Common myeloid progenitor, CD34-positive (primary cell): ENCODE measurements around the gene LRP6.

Source experiments
- CTCF ChIA-PET: fragments of 350-600 bp; sonication (Branson Sonifier 250); formaldehyde crosslinking; loops from one replicate; lab custom pipeline; 2021; ENCODE audit warnings: antibody characterized with exemption; lab: Charles Lee
- POLR2A ChIA-PET: fragments of 350-600 bp; sonication (Branson Sonifier 250); formaldehyde crosslinking; loops from one replicate; lab custom pipeline; 2021; ENCODE audit warnings: antibody characterized with exemption; lab: Charles Lee
- DNase-seq, 3 donors: peaks; one replicate each; pipeline versions ENCODE4 v3.0.0 to v3.0.0-alpha.2; 2013
- H3K27ac ChIP-seq, 2 experiments: 1 replicate in 1 of 2; 2 replicates in 1 of 2; pipeline ENCODE4 v1.7.0; 2013; ENCODE audit warnings: inconsistent platforms in 2 of 2, low read length in 2 of 2, mild to moderate bottlenecking in 2 of 2, low read depth in 1 of 2, moderate library complexity in 1 of 2; ENCODE audit not compliant: severe bottlenecking in 2 of 2, insufficient read depth in 1 of 2, poor library complexity in 1 of 2
- H3K27me3 ChIP-seq, 5 experiments: replicated peaks in 2 of 5; 1 replicate in 3 of 5; 2 replicates in 2 of 5; pipeline versions ENCODE4 v1.6.1 to v1.7.0; 2013; ENCODE audit warnings: low read length in 4 of 5, mild to moderate bottlenecking in 2 of 5, moderate library complexity in 2 of 5, inconsistent platforms in 1 of 5; ENCODE audit not compliant: insufficient read depth in 5 of 5, control insufficient read depth in 4 of 5
- H3K36me3 ChIP-seq, 4 experiments: 1 replicate in 2 of 4; 2 replicates in 2 of 4; pipeline versions ENCODE4 v1.6.1 to v1.7.0; 2013; ENCODE audit warnings: low read length in 3 of 4, control low read depth in 1 of 4, mild to moderate bottlenecking in 1 of 4; ENCODE audit not compliant: control insufficient read depth in 4 of 4, insufficient read depth in 4 of 4
- H3K4me1 ChIP-seq, 4 experiments: 1 replicate in 3 of 4; 2 replicates in 1 of 4; pipeline versions ENCODE4 v1.6.1 to v1.7.1; 2013; ENCODE audit warnings: low read length in 3 of 4, mild to moderate bottlenecking in 3 of 4, control low read depth in 1 of 4, inconsistent platforms in 1 of 4, moderate library complexity in 1 of 4; ENCODE audit not compliant: control insufficient read depth in 4 of 4, insufficient read depth in 4 of 4; ENCODE audit errors: control extremely low read depth in 1 of 4
- H3K4me3 ChIP-seq, 7 experiments: 1 replicate in 4 of 7; 2 replicates in 3 of 7; pipeline versions ENCODE4 v1.5.1 to v1.7.0; 2013; ENCODE audit warnings: mild to moderate bottlenecking in 7 of 7, low read length in 6 of 7, moderate library complexity in 6 of 7, inconsistent platforms in 2 of 7, low read depth in 2 of 7, control low read depth in 1 of 7; ENCODE audit not compliant: insufficient read depth in 4 of 7, control insufficient read depth in 1 of 7; ENCODE audit errors: extremely low read depth in 1 of 7
- H3K9me3 ChIP-seq, 5 experiments: 1 replicate in 4 of 5; 2 replicates in 1 of 5; pipeline versions ENCODE4 v1.6.1 to v1.7.1; 2013; ENCODE audit warnings: low read length in 4 of 5, mild to moderate bottlenecking in 2 of 5, inconsistent platforms in 1 of 5, low read depth in 1 of 5, moderate library complexity in 1 of 5; ENCODE audit not compliant: control insufficient read depth in 4 of 5, insufficient read depth in 2 of 5; ENCODE audit errors: control extremely low read depth in 1 of 5
- WGBS: methylation state at CpG from one replicate; pipeline ENCODE4 v1.1.5; 2013; ENCODE audit not compliant: insufficient coverage; 5-methylcytosine and 5-hydroxymethylcytosine counted together

LRP6 gene

DNA sequence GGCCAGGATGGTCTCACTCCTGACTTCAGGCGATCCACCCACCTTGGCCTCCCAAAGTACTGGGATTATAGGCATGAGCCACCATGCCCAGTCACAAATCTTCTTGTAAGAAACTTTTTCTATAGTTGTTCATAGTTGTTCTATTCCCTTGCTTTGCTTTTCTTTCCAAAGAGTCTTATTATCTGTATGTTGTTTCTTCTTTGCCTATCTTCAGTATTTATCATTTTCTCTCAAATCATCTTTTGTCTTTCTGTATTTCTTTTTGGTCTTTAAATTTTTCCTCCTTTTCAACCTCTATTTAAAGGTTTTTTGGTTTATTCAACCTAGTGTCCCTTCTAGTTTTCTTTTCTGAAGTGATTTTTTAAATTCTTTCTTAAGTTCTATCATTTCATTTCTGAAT is 68.7 kb downstream of the LRP6 start:
- no peak overlapping the region for H3K4me3 ChIP-seq
- H3K4me1 ChIP-seq, result no peaks in the 10 kb centered on the region
- no peak overlapping the region for H3K27ac ChIP-seq
- POLR2A ChIA-PET, result no interaction called here
- 100% methylated on average over 1 of the region's 1 CpG for WGBS
- CTCF ChIA-PET, result no interaction called here
- H3K27me3 ChIP-seq, result no peaks in the 10 kb centered on the region
- peaks cover 0 to 24% (median 3%) of the 10 kb centered on the region in 5 experiments for H3K9me3 ChIP-seq
- peaks cover 3 to 9% (median 8%) of the 10 kb centered on the region in 4 experiments for H3K36me3 ChIP-seq
- no peak for DNase-seq

DNA sequence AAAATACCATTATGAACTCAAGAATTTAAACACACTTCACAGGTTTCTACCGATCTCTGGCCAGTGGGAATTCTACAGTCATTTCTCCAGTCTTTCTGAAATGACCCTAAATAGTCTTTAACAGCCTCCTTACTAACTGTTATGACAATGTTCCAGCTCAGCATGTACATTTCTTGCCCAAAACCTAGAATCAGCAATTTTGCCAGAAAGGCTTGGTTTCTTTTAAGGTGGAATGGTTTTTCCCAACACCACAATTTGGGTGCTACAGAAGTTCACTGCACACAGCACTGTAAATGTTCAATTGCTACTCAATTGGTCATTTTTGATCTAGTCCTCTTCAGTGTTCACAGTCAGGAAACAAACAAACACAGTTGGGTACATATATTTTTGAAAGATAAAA is 69.7 kb downstream of the LRP6 start:
- WGBS, result 50% methylated on average over 1 of the region's 1 CpG
- CTCF ChIA-PET, result no interaction called here
- POLR2A ChIA-PET, result no interaction called here

DNA sequence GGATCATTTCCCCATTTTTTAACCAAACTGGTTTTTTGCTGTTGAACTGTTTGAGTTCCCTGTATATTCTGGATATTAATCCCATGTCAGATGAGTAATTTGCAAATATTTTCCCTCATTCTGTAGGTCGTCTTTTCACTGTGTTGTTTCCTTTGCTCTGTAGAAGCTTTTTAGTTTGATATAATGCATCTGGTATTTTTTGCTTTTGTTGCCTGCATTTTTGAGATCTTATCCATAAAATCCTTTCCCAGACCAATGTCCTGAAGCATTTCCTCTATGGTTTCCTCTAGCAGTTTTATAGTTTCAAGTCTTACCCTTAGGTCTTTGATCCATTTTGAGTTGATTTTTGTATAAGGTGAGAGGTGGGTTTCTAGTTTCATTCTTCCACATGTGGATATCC is 71.3 kb downstream of the LRP6 start:
- no peaks in the 10 kb centered on the region for H3K27me3 ChIP-seq
- WGBS, result no CpG with 5 or more reads among the region's 1 CpG
- peaks cover 3 to 6% (median 5%) of the 10 kb centered on the region in 4 experiments for H3K36me3 ChIP-seq
- ChIA-PET CTCF (interaction anchor here (0.7 kb wide), 1 partner anchor 63 kb away, joined by 3 read pairs; no protein-coding TSS in a partner anchor), POLR2A (interaction anchor here (0.6 kb wide), 1 partner anchor 1772 kb away, joined by 7 read pairs; no protein-coding TSS in a partner anchor)
- no peaks in the 10 kb centered on the region for H3K4me1 ChIP-seq
- no peak for DNase-seq
- peaks cover 0 to 24% (median 3%) of the 10 kb centered on the region in 5 experiments for H3K9me3 ChIP-seq
- H3K4me3 ChIP-seq, result no peak overlapping the region
- H3K27ac ChIP-seq, result no peak overlapping the region

More for the DNA sequence above, 69.7 kb downstream of the LRP6 start:
- peaks cover 0 to 24% (median 3%) of the 10 kb centered on the region in 5 experiments for H3K9me3 ChIP-seq
- no peak for DNase-seq
- H3K4me3 ChIP-seq, result no peak overlapping the region
- H3K27me3 ChIP-seq, result no peaks in the 10 kb centered on the region
- H3K27ac ChIP-seq, result no peak overlapping the region
- no peaks in the 10 kb centered on the region for H3K4me1 ChIP-seq
- peaks cover 3 to 9% (median 8%) of the 10 kb centered on the region in 4 experiments for H3K36me3 ChIP-seq

DNA sequence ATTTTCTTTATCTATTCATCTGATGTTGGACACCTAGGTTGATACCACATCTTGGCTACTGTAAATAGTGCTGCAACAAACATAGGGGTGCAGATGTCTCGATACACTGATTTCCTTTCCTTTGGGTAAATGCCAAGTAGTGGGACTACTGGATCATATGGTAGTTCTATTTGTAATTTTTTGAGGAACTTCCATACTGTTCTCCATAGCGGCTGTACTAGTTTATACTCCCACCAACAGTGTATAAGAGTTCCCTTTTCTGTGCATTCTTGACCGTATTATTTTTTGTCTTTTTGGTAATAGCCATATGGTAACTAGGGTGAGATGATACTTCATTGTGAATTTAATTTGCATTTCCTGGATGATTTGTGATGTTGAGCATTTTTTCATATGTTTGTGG is 71.8 kb downstream of the LRP6 start:
- H3K27me3 ChIP-seq, result no peaks in the 10 kb centered on the region
- peaks cover 0 to 24% (median 3%) of the 10 kb centered on the region in 5 experiments for H3K9me3 ChIP-seq
- ChIA-PET CTCF (no interaction called here), POLR2A (no interaction called here)
- no peak overlapping the region for H3K27ac ChIP-seq
- no CpG with 5 or more reads among the region's 3 CpGs for WGBS
- H3K4me1 ChIP-seq, result no peaks in the 10 kb centered on the region
- DNase-seq, result no peak
- H3K36me3 ChIP-seq, result peaks cover 2 to 6% (median 3%) of the 10 kb centered on the region in 4 experiments
- H3K4me3 ChIP-seq, result no peak overlapping the region

DNA sequence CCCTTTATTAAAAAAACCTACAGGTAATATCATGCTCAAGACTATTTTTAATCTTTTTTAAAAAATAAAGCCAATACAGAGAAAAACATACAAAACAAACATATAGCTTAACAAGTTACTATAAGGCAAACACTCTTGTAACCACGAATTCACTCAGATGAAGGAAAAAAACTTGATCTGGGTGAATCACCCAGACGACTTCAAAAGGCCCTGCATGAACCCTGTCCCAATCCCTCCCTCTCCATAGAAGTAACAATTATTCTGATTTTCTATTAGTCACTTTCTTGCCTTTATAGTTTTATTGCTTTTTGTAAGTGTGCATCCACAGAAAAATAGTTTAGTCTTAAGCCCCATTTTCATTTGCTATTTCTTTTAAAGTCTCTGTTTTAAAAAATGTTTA is 72.6 kb downstream of the LRP6 start:
- H3K36me3 ChIP-seq, result peaks cover 0 to 4% (median 3%) of the 10 kb centered on the region in 4 experiments
- no peak for DNase-seq
- CTCF ChIA-PET, result no interaction called here
- H3K27me3 ChIP-seq, result no peaks in the 10 kb centered on the region
- peaks cover 0 to 24% (median 3%) of the 10 kb centered on the region in 5 experiments for H3K9me3 ChIP-seq
- H3K4me1 ChIP-seq, result no peaks in the 10 kb centered on the region
- POLR2A ChIA-PET, result no interaction called here
- WGBS, result 100% methylated on average over 1 of the region's 2 CpGs
- H3K27ac ChIP-seq, result no peak overlapping the region
- no peak overlapping the region for H3K4me3 ChIP-seq

DNA sequence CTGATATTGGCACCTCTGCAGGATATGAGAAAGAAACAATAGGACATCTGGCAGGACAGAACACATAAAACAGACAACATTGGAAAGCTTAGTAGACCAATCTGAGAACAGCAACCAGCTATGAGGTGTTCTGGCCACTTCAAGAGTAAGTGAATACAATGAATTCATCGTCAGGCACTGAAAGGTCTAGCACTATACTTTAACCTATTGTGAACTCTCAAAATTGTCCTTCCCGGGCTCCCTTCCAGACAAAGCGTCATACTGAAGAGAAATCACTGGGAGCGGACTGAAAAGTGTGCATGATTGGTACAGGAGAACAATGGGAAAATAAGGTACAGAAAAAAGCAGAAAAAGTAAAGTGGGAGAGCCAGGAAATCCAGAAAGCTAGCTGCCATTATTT is 75.8 kb downstream of the LRP6 start:
- 100% methylated on average over 3 of the region's 4 CpGs for WGBS
- Histone ChIP-seq H3K4me1 (no peaks in the 10 kb centered on the region), H3K4me3 (no peak overlapping the region), H3K9me3 (peaks cover 0 to 3% (median 0%) of the 10 kb centered on the region in 5 experiments), H3K27ac (no peak overlapping the region), H3K27me3 (no peaks in the 10 kb centered on the region), H3K36me3 (no peaks in the 10 kb centered on the region)
- ChIA-PET POLR2A (no interaction called here), CTCF (no interaction called here)
- no peak for DNase-seq

DNA sequence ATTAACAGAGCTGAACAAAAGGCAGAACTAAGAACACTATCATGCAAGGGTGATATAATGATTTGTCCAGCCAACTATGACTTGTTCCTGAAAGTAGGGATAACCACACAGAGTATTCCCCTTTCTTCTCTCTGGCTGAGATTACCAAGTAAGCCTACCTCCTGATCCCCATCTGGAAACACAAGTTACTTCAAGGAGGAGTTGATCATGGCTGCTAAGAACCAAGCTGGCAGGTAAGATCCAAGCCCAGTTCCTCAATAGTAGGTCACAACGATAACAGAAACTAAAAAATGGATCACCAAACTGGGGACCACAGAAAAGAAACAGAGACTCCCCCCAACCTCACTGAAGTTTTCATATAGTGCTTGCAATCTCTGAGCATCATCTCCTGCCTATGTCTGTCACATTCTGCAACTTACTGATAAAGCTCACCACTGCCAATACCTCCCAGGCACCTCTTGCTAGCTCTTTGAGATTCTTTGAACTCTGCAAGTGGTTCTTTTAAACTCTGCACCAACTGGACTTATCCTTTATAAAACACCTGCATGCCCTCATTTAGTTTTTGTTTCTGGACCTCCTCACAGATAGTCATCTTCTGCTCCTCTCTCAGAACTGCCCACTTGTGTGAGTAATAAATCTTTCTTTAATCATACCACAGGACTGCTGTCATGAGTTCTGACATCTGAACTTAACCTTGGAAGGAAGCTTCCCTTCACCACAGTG is 76.6 kb downstream of the LRP6 start:
- CTCF ChIA-PET, result no interaction called here
- DNase-seq, result peak in 1 of 3 donors; percentile 9
- POLR2A ChIA-PET, result no interaction called here

More for the DNA sequence above, 76.6 kb downstream of the LRP6 start:
- Histone ChIP-seq H3K27ac (no peak overlapping the region), H3K27me3 (no peaks in the 10 kb centered on the region), H3K4me1 (no peaks in the 10 kb centered on the region), H3K36me3 (no peaks in the 10 kb centered on the region), H3K4me3 (no peak overlapping the region), H3K9me3 (no peaks in the 10 kb centered on the region)
- 100% methylated on average over 1 of the region's 1 CpG for WGBS
